HEK293 (cell line): Measurements from ENCODE around the gene DPP6.

Experiments
- CTCF ChIA-PET: fragments of 350-600 bp; formaldehyde crosslinking; extraction: SDS; loops from one replicate; lab custom pipeline; 2021; ENCODE audit warnings: antibody characterized with exemption; lab: Yijun Ruan, JAX
- POLR2A ChIA-PET: fragments of 300-600 bp; formaldehyde crosslinking; extraction: SDS; loops from one replicate; lab custom pipeline; 2020; ENCODE audit warnings: antibody characterized with exemption, inconsistent platforms; lab: Yijun Ruan, JAX
- H3K27ac ChIP-seq: fragments of 200-500 bp; sonication (Bioruptor generic); 2 replicates; pipeline ENCODE4 v1.5.1; 2014; ENCODE audit warnings: low read depth, low read length, control low read depth, inconsistent platforms; ENCODE audit errors: extremely low read depth
- H3K36me3 ChIP-seq, 2 experiments: fragments of 200-500 bp in 1 of 2; sonication (Bioruptor generic) in 1 of 2; 1 replicate in 1 of 2; 2 replicates in 1 of 2; pipeline ENCODE4 v1.5.1; 2014 to 2017; ENCODE audit warnings: inconsistent platforms in 2 of 2, low read length in 2 of 2; ENCODE audit not compliant: control insufficient read depth in 2 of 2, insufficient read depth in 1 of 2
- H3K4me1 ChIP-seq: fragments of 200-500 bp; sonication (Bioruptor generic); 2 replicates; pipeline ENCODE4 v1.5.1; 2014; ENCODE audit warnings: mild to moderate bottlenecking, low read length, inconsistent platforms; ENCODE audit not compliant: control insufficient read depth, insufficient read depth
- H3K4me3 ChIP-seq: 2 replicates; pipeline ENCODE4 v1.5.1; 2011; ENCODE audit warnings: low read depth, mild to moderate bottlenecking, control low read depth, low read length, moderate library complexity
- H3K9me3 ChIP-seq: fragments of 200-500 bp; sonication (Bioruptor generic); 2 replicates; pipeline ENCODE4 v1.5.1; 2014; ENCODE audit warnings: low read depth, low read length, inconsistent platforms; ENCODE audit not compliant: control insufficient read depth, insufficient read depth
- CTCF ChIP-seq: fragments of 450-650 bp; formaldehyde crosslinking; IDR thresholded peaks from 2 replicates; pipeline ENCODE4 v1.5.1; 2016; ENCODE audit warnings: missing biosample characterization, missing genetic modification characterization
- HOXA7 ChIP-seq: sonication (generic); formaldehyde crosslinking; IDR thresholded peaks from 2 replicates; pipeline ENCODE4 v1.8.1; 2022; ENCODE audit warnings: missing genetic modification reagents, borderline replicate concordance
- KLF1 ChIP-seq: fragments of 450-650 bp; formaldehyde crosslinking; IDR thresholded peaks from 2 replicates; pipeline ENCODE4 v1.5.1; 2016; ENCODE audit warnings: missing biosample characterization, missing genetic modification characterization
- KLF10 ChIP-seq: fragments of 450-650 bp; IDR thresholded peaks from 2 replicates; pipeline ENCODE4 v1.5.1; 2018; ENCODE audit warnings: missing biosample characterization, mild to moderate bottlenecking, missing genetic modification characterization
- PATZ1 ChIP-seq: fragments of 450-650 bp; formaldehyde crosslinking; IDR thresholded peaks from 2 replicates; pipeline ENCODE4 v1.5.1; 2016; ENCODE audit warnings: missing biosample characterization, missing genetic modification characterization
- PRDM2 ChIP-seq: fragments of 450-650 bp; formaldehyde crosslinking; IDR thresholded peaks from 2 replicates; pipeline ENCODE4 v1.5.1; 2016; ENCODE audit warnings: missing biosample characterization, missing genetic modification characterization, borderline replicate concordance
- SETDB1 ChIP-seq: IDR thresholded peaks from one replicate; pipeline ENCODE4 v1.6.1; 2017; ENCODE audit warnings: mild to moderate bottlenecking, low read length, moderate library complexity, mixed read lengths; ENCODE audit not compliant: insufficient read length
- ZBTB6 ChIP-seq: fragments of 450-650 bp; formaldehyde crosslinking; IDR thresholded peaks from 2 replicates; pipeline ENCODE4 v1.5.1; 2017; ENCODE audit warnings: missing biosample characterization, missing genetic modification characterization
- ZBTB8A ChIP-seq: fragments of 450-650 bp; formaldehyde crosslinking; IDR thresholded peaks from 2 replicates; pipeline ENCODE4 v1.5.1; 2016; ENCODE audit warnings: missing biosample characterization, missing genetic modification characterization
- ZFHX2 ChIP-seq: fragments of 450-650 bp; formaldehyde crosslinking; conservative IDR thresholded peaks from 2 replicates; pipeline ENCODE4 v1.5.1; 2016; ENCODE audit warnings: missing biosample characterization, missing genetic modification characterization
- ZNF112 ChIP-seq: fragments of 450-650 bp; formaldehyde crosslinking; IDR thresholded peaks from 2 replicates; pipeline ENCODE4 v1.5.0; 2017; ENCODE audit warnings: missing biosample characterization, missing genetic modification characterization
- ZNF121 ChIP-seq: fragments of 450-650 bp; formaldehyde crosslinking; IDR thresholded peaks from 2 replicates; pipeline ENCODE4 v1.5.1; 2016; ENCODE audit warnings: missing biosample characterization, missing genetic modification characterization
- ZNF416 ChIP-seq: fragments of 450-650 bp; formaldehyde crosslinking; IDR thresholded peaks from 2 replicates; pipeline ENCODE4 v1.5.1; 2016; ENCODE audit warnings: missing biosample characterization, missing genetic modification characterization
- ZNF629 ChIP-seq: fragments of 450-650 bp; formaldehyde crosslinking; IDR thresholded peaks from 2 replicates; pipeline ENCODE4 v1.5.1; 2017; ENCODE audit warnings: missing biosample characterization, missing genetic modification characterization
- ZNF777 ChIP-seq: fragments of 450-650 bp; formaldehyde crosslinking; IDR thresholded peaks from 2 replicates; pipeline ENCODE4 v1.5.1; 2017; ENCODE audit warnings: missing biosample characterization, missing genetic modification characterization, borderline replicate concordance

The DPP6 gene

GRCh38 chr7:154489897-154490296, 437.7 kb downstream of the DPP6 start (continued):
- TF ChIP-seq ZBTB6, result no peak

- Histone ChIP-seq H3K27ac (no peak overlapping the region), H3K9me3 (no peaks in the 10 kb centered on the region), H3K4me1 (no peaks in the 10 kb centered on the region), H3K36me3 (no peaks in the 10 kb centered on the region), H3K4me3 (no peak overlapping the region)
- CTCF ChIA-PET, result no interaction called here
- no peak for TF ChIP-seq ZNF121 (tag by site-specific recombination)
- TF ChIP-seq ZNF777, result no peak
- no peak for TF ChIP-seq ZNF629 (tag by site-specific recombination)
- TF ChIP-seq KLF1 (tag by site-specific recombination), result no peak
- no peak for TF ChIP-seq CTCF
- no peak for TF ChIP-seq ZFHX2 (tag by site-specific recombination)
- no peak for TF ChIP-seq ZBTB8A (tag by site-specific recombination)
- no peak for TF ChIP-seq PRDM2 (tag by site-specific recombination)
- TF ChIP-seq ZNF112 (tag by site-specific recombination), result no peak
- no peak for TF ChIP-seq HOXA7 (CRISPR knock-in tag)
- no peak for TF ChIP-seq ZNF416 (tag by site-specific recombination)
- TF ChIP-seq PATZ1 (tag by site-specific recombination), result no peak
- no peak for TF ChIP-seq KLF10 (tag by site-specific recombination)
- no peak for TF ChIP-seq SETDB1
- POLR2A ChIA-PET, result no interaction called here
Measured at GRCh38 chr7:154493594-154493993, 441.4 kb downstream of the DPP6 start.
